ENCODE data around the gene CMTM5. TPM values are rescaled to one million over a fixed set of nuclear protein-coding genes. Genes with fewer than 3 reads are reported as not detected.

CMTM5 gene
- total RNA-seq, 6 donors from 2014 or later = 0.47 to 3.1 (median 2.3) TPM; not detected in 2

- H3K4me1 ChIP-seq = peaks cover 2 to 22% (median 11%) of the 10 kb centered on the region in 4 donors
- no peak overlapping the region for H3K4me3 ChIP-seq
- no peak for DNase-seq
- TF ChIP-seq, protein P1, sequence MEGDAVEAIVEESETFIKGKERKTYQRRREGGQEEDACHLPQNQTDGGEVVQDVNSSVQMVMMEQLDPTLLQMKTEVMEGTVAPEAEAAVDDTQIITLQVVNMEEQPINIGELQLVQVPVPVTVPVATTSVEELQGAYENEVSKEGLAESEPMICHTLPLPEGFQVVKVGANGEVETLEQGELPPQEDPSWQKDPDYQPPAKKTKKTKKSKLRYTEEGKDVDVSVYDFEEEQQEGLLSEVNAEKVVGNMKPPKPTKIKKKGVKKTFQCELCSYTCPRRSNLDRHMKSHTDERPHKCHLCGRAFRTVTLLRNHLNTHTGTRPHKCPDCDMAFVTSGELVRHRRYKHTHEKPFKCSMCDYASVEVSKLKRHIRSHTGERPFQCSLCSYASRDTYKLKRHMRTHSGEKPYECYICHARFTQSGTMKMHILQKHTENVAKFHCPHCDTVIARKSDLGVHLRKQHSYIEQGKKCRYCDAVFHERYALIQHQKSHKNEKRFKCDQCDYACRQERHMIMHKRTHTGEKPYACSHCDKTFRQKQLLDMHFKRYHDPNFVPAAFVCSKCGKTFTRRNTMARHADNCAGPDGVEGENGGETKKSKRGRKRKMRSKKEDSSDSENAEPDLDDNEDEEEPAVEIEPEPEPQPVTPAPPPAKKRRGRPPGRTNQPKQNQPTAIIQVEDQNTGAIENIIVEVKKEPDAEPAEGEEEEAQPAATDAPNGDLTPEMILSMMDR (IDR thresholded peaks at IDR 0.05) = no peak
- no peak for TF ChIP-seq POLR2A (IDR thresholded peaks at IDR 0.05)
- H3K27me3 ChIP-seq = peaks cover 0 to 13% (median 6%) of the 10 kb centered on the region in 4 donors
- no peak for ATAC-seq (ENCODE audit: low FRiP score in 2 of 2)
- no peak overlapping the region for H3K27ac ChIP-seq
- H3K36me3 ChIP-seq = peaks cover 0 to 5% (median 0%) of the 10 kb centered on the region in 4 donors
- no peaks in the 10 kb centered on the region for H3K9me3 ChIP-seq
Observed at GRCh38 chr14:23361320-23361719, 15.5 kb upstream of the CMTM5 start.

DNA sequence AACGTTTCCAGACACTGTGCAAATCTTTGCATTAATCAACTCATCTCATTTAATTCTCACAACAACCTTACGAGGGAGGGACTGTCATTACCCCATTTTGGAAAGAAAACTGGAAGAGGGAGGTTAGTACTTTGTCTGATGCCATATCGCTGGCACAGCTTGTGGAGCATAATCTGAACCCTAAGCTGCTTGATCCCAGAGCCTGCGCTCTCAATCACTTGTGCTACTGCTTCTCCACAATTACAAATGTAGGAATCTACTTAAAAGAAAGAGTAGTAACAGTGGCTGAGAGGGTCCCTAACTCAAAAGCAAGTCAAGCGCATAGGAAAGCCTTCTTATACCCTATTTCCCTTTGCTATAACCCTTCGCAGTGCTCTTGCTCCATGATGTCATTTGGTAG lies 15.1 kb upstream of the CMTM5 start:
- DNase-seq = no peak
- no peak for TF ChIP-seq POLR2AphosphoS5 (IDR thresholded peaks at IDR 0.05)
- Histone ChIP-seq H3K27ac (no peak overlapping the region), H3K4me3 (no peak overlapping the region), H3K4me1 (peaks cover 2 to 22% (median 11%) of the 10 kb centered on the region in 4 donors), H3K36me3 (peaks cover 0 to 5% (median 0%) of the 10 kb centered on the region in 4 donors), H3K27me3 (peaks cover 0 to 13% (median 6%) of the 10 kb centered on the region in 4 donors), H3K9me3 (no peaks in the 10 kb centered on the region)
- WGBS, 2 donors = 80 to 87% methylated on average over 6 of the region's 6 CpGs
- ATAC-seq (ENCODE audit: low FRiP score in 2 of 2) = no peak

- no peak for ATAC-seq (ENCODE audit: low FRiP score in 2 of 2)
- Histone ChIP-seq H3K27ac (no peak overlapping the region), H3K4me1 (peaks cover 2 to 22% (median 11%) of the 10 kb centered on the region in 4 donors), H3K27me3 (peaks cover 0 to 13% (median 6%) of the 10 kb centered on the region in 4 donors), H3K36me3 (peaks cover 0 to 3% (median 0%) of the 10 kb centered on the region in 4 donors), H3K4me3 (no peak overlapping the region), H3K9me3 (no peaks in the 10 kb centered on the region)
- 59 to 76% methylated on average over 3 of the region's 3 CpGs for WGBS, 2 donors
- TF ChIP-seq POLR2A (IDR thresholded peaks at IDR 0.05) = no peak
- TF ChIP-seq POLR2AphosphoS5 (IDR thresholded peaks at IDR 0.05) = no peak
- TF ChIP-seq, protein P1 (IDR thresholded peaks at IDR 0.05) = no peak
- no peak for TF ChIP-seq EP300 (IDR thresholded peaks at IDR 0.05)
- DNase-seq = no peak
Observed at GRCh38 chr14:23362200-23362599, 14.6 kb upstream of the CMTM5 start.

- H3K4me1 ChIP-seq = peaks cover 2 to 22% (median 11%) of the 10 kb centered on the region in 4 donors
- DNase-seq (no peak), ATAC-seq (ENCODE audit: low FRiP score in 2 of 2) (peak in 1 of 2 donors; percentile 41)
- peak overlapping the region in 3 of 4 donors; percentile 50 to 59 (median 56) for H3K4me3 ChIP-seq
- H3K27ac ChIP-seq = peak overlapping the region; percentile 83 to 92 (median 87)
- no peaks in the 10 kb centered on the region for H3K36me3 ChIP-seq
- TF ChIP-seq, protein P1 (IDR thresholded peaks at IDR 0.05) = no peak
- TF ChIP-seq POLR2AphosphoS5 (IDR thresholded peaks at IDR 0.05) = no peak
- no peak for TF ChIP-seq EP300 (IDR thresholded peaks at IDR 0.05)
- no peak for TF ChIP-seq POLR2A (IDR thresholded peaks at IDR 0.05)
- no peaks in the 10 kb centered on the region for H3K9me3 ChIP-seq
- WGBS, 2 donors = 18 to 23% methylated on average over 21 of the region's 21 CpGs
- H3K27me3 ChIP-seq = peaks cover 0 to 13% (median 6%) of the 10 kb centered on the region in 4 donors
Observed at GRCh38 chr14:23364164-23365035, 12.4 kb upstream of the CMTM5 start.

GRCh38 chr14:23365036-23365731 lies 11.7 kb upstream of the CMTM5 start, which contains the start of gene EFS:
Gene EFS (minus strand): TSS chr14:23365172. CDS start chr14:23365025, 147 bp downstream.
- DNase-seq (peak in 1 of 2 donors; percentile 90), ATAC-seq (ENCODE audit: low FRiP score in 2 of 2) (peak in 1 of 2 donors; percentile 78)
- Histone ChIP-seq H3K27me3 (peaks cover 0 to 13% (median 6%) of the 10 kb centered on the region in 4 donors), H3K4me1 (peaks cover 2 to 22% (median 11%) of the 10 kb centered on the region in 4 donors), H3K27ac (peak within 1 kb of the TSS; percentile 83 to 92 (median 87)), H3K36me3 (no peaks in the 10 kb centered on the region), H3K4me3 (peak within 1 kb of the TSS; percentile 35 to 59 (median 53)), H3K9me3 (no peaks in the 10 kb centered on the region)
- peak in 1 of 4 donors; percentile 41 for TF ChIP-seq POLR2A (IDR thresholded peaks at IDR 0.05)
- no peak for TF ChIP-seq POLR2AphosphoS5 (IDR thresholded peaks at IDR 0.05)
- TF ChIP-seq, protein P1 (IDR thresholded peaks at IDR 0.05) = no peak
- TF ChIP-seq EP300 (IDR thresholded peaks at IDR 0.05) = no peak
- WGBS, 2 donors = 0 to 1% methylated on average over 14 to 34 of the region's 74 CpGs

Measured in upper lobe of left lung (tissue), 6 donors.